ENCODE data around the gene CORIN.
"Not testable (repeated sequence)": the region's sequence is repeated elsewhere in the genome, so short reads cannot be mapped to it uniquely, and the experiment has no call there.

Gene CORIN

DNA sequence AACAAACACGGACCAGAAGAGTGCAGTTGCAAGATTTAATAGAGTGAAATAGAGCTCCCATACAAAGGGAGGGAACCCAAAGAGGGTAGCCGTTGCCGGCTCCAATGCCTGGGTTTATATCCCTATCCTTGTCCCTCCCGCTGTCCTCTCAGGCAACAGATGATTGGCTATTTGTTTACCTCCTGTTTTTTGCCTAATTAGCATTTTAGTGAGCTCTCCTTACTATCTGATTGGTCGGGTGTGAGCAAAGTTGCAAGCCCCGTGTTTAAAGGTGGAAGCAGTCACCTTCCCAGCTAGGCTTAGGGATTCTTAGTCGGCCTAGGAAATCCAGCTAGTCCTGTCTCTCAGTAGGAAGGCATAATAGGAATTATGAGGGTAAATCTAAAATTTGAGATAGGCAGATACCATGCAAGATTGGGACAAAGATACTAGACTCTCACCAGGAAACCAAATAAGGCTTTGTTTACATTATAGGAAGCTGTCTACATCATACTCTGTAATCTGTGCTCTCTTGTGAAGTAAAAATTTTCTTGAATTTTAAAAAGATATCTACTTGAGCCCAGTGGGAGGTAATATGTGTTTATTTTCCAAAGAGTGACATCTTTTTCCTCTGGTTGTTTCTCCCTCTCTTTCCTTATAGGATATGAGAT is 286.8 kb downstream of the CORIN start:
- no peak overlapping the region for H3K27ac ChIP-seq
- no peak for TF ChIP-seq CTCF (IDR thresholded peaks at IDR 0.05)
- no peak overlapping the region for H3K4me3 ChIP-seq
- DNase-seq (ENCODE audit: low spot score): no peak

- not testable (repeated sequence) for H3K27ac ChIP-seq; H3K4me3 ChIP-seq; DNase-seq (ENCODE audit: low spot score)
Measured at GRCh38 chr4:47550357-47550756, 287.5 kb downstream of the CORIN start.
